Smooth muscle cell of the pulmonary artery (primary cell): ENCODE results near the gene ZNF107. TPM values are rescaled to one million over a fixed set of nuclear protein-coding genes. Genes with fewer than 3 reads are reported as not detected.

ENCODE experiments used
- total RNA-seq: library from RNA; depleted of rRNA; stranded (reverse); fragments of >200 nt; gene quantifications from 2 replicates; pipeline ENCODE4 v1.2.3, GENCODE V29; 2014

The ZNF107 gene
- 1.3 and 2.2 TPM in 2 replicates for total RNA-seq

GRCh38 chr7:64665980-64666662, at the start of gene ZNF107:
Gene ZNF107, plus strand, starts transcription at chr7:64666133. Its CDS starts 150 bp downstream, at chr7:64666283.

Other genes with a start within 250 kb of the ZNF107 start
- 8.8 and 11.1 TPM in 2 replicates for gene ZNF680, start 103.1 kb upstream of the ZNF107 start, total RNA-seq
- 2.2 and 2.3 TPM in 2 replicates for gene ZNF138, start 128.3 kb downstream of the ZNF107 start, total RNA-seq
- 2.2 and 2.4 TPM in 2 replicates for gene ZNF273, start 237.1 kb downstream of the ZNF107 start, total RNA-seq